Measurements from ENCODE around the gene FADS3. TPM values are rescaled to one million over a fixed set of nuclear protein-coding genes. Genes with fewer than 3 reads are reported as not detected.

Gene FADS3
- total RNA-seq, 1 donor from 2014 or later = 127 TPM

- no peak for DNase-seq (ENCODE audit: low spot score)
- intact Hi-C loops (cut with DNase I) = no loop called here
- no peak for ATAC-seq
These were observed 22.0 kb downstream of the FADS3 start for GRCh38 chr11:61869429-61869707.

- ATAC-seq = no peak
- intact Hi-C loops (cut with DNase I) = no loop called here
- no peak for DNase-seq (ENCODE audit: low spot score)
These were observed 22.5 kb downstream of the FADS3 start for GRCh38 chr11:61868571-61869428.

- DNase-seq (ENCODE audit: low spot score) (no peak), ATAC-seq (no peak)
- intact Hi-C loops (cut with DNase I) = no loop called here
These were observed 24.4 kb downstream of the FADS3 start for GRCh38 chr11:61866958-61867343.

GRCh38 chr11:61866231-61866957 lies 25.0 kb downstream of the FADS3 start:
- ATAC-seq = no peak
- intact Hi-C loops (cut with DNase I) = no loop called here
- no peak for DNase-seq (ENCODE audit: low spot score)

GRCh38 chr11:61864814-61865775 lies 26.2 kb downstream of the FADS3 start:
- ATAC-seq (no peak), DNase-seq (ENCODE audit: low spot score) (no peak)
- intact Hi-C loops (cut with DNase I) = no loop called here

- DNase-seq (ENCODE audit: low spot score) (no peak), ATAC-seq (no peak)
- intact Hi-C loops (cut with DNase I) = no loop called here
These were observed 27.7 kb downstream of the FADS3 start for GRCh38 chr11:61863548-61864081.

GRCh38 chr11:61862714-61863547 lies 28.4 kb downstream of the FADS3 start:
- DNase-seq (ENCODE audit: low spot score) (no peak), ATAC-seq (no peak)
- intact Hi-C loops (cut with DNase I) = no loop called here

- DNase-seq (ENCODE audit: low spot score) (no peak), ATAC-seq (no peak)
- intact Hi-C loops (cut with DNase I) = no loop called here
These were observed 29.7 kb downstream of the FADS3 start for GRCh38 chr11:61861634-61862033.

- ATAC-seq = peak; percentile 56
- no peak for DNase-seq (ENCODE audit: low spot score)
- intact Hi-C loops (cut with DNase I) = no loop called here
These were observed 31.1 kb downstream of the FADS3 start for GRCh38 chr11:61860054-61860903.

- no peak for DNase-seq (ENCODE audit: low spot score)
- ATAC-seq = no peak
- intact Hi-C loops (cut with DNase I) = no loop called here
These were observed 35.2 kb downstream of the FADS3 start for GRCh38 chr11:61855939-61856680.

- intact Hi-C loops (cut with DNase I) = no loop called here
- ATAC-seq = peak; percentile 28
- DNase-seq (ENCODE audit: low spot score) = no peak
These were observed 36.2 kb downstream of the FADS3 start for GRCh38 chr11:61854966-61855714.

- ATAC-seq (no peak), DNase-seq (ENCODE audit: low spot score) (no peak)
- intact Hi-C loops (cut with DNase I) = no loop called here
These were observed 37.0 kb downstream of the FADS3 start for GRCh38 chr11:61854206-61854895.

GRCh38 chr11:61853698-61854169 lies 37.6 kb downstream of the FADS3 start:
- intact Hi-C loops (cut with DNase I) = no loop called here
- no peak for DNase-seq (ENCODE audit: low spot score)
- peak; percentile 5 for ATAC-seq

GRCh38 chr11:61851900-61852295 lies 39.4 kb downstream of the FADS3 start:
- intact Hi-C loops (cut with DNase I) = no loop called here
- DNase-seq (ENCODE audit: low spot score) = no peak
- no peak for ATAC-seq

- ATAC-seq (peak; percentile 10), DNase-seq (ENCODE audit: low spot score) (no peak)
- intact Hi-C loops (cut with DNase I) = no loop called here
These were observed 40.0 kb downstream of the FADS3 start for GRCh38 chr11:61851113-61851899.

Data from sciatic nerve (tissue), 2 donors.